Stimulated activated naive CD8-positive, alpha-beta T cell treated with anti-CD3 and anti-CD28 coated beads, Interleukin-15, Interleukin-2, amounts not matched to agents 100 ng/mL and 50 ng/mL, for 24 hours (primary cell): Measurements from ENCODE around the gene TBC1D9.

Experiments
- H3K27ac Mint-ChIP-seq: one replicate; pipeline ENCODE4 v1.8.0; 2021; ENCODE audit warnings: mild to moderate bottlenecking, mixed read lengths
- H3K27me3 Mint-ChIP-seq: one replicate; pipeline ENCODE4 v1.8.0; 2021; ENCODE audit warnings: mixed read lengths
- H3K36me3 Mint-ChIP-seq: one replicate; pipeline ENCODE4 v1.8.0; 2021; ENCODE audit warnings: low read depth, mixed read lengths
- H3K4me1 Mint-ChIP-seq: one replicate; pipeline ENCODE4 v1.8.0; 2021; ENCODE audit warnings: low read depth, mixed read lengths
- H3K4me3 Mint-ChIP-seq: one replicate; pipeline ENCODE4 v1.8.0; 2021; ENCODE audit warnings: mild to moderate bottlenecking, mixed read lengths
- H3K9me3 Mint-ChIP-seq: one replicate; pipeline ENCODE4 v1.8.0; 2021; ENCODE audit warnings: mixed read lengths

Gene TBC1D9

GRCh38 chr4:140617499-140618248 is 138.5 kb downstream of the TBC1D9 start:
- Mint-ChIP-seq H3K9me3 (no peaks in the 10 kb centered on the region), H3K4me1 (no peaks in the 10 kb centered on the region), H3K27ac (no peak overlapping the region), H3K36me3 (no peaks in the 10 kb centered on the region), H3K4me3 (no peak overlapping the region), H3K27me3 (no peaks in the 10 kb centered on the region)

DNA sequence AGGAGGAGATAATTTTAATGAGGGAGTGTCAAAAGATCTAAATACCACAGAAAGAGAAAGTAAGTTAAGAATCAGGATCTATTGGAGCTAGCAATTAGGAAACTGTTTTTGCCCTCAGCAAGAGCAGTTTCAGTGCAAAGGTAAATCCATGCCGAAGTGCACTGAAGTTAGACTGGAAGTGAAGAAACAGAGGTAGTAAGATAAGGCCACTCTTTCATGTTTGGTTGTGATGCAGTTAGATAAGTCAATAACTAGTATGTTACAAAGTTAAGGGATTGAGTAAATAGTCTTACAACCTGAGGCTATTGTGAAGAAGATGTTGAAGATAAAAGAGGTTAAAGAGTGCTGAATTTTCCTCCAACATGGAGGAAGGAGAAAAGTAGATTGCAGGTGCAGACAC is 140.7 kb downstream of the TBC1D9 start:
- H3K36me3 Mint-ChIP-seq = no peaks in the 10 kb centered on the region
- no peaks in the 10 kb centered on the region for H3K9me3 Mint-ChIP-seq

GRCh38 chr4:140612357-140612756 is 143.8 kb downstream of the TBC1D9 start:
- H3K27ac Mint-ChIP-seq = no peak overlapping the region
- no peaks in the 10 kb centered on the region for H3K36me3 Mint-ChIP-seq
- no peaks in the 10 kb centered on the region for H3K4me1 Mint-ChIP-seq
- no peaks in the 10 kb centered on the region for H3K9me3 Mint-ChIP-seq
- H3K4me3 Mint-ChIP-seq = no peak overlapping the region
- peaks cover 4% of the 10 kb centered on the region for H3K27me3 Mint-ChIP-seq

More for the DNA sequence above, 140.7 kb downstream of the TBC1D9 start:
- no peaks in the 10 kb centered on the region for H3K4me1 Mint-ChIP-seq
- H3K4me3 Mint-ChIP-seq = no peak overlapping the region
- no peak overlapping the region for H3K27ac Mint-ChIP-seq
- H3K27me3 Mint-ChIP-seq = no peaks in the 10 kb centered on the region

GRCh38 chr4:140611854-140612253 is 144.3 kb downstream of the TBC1D9 start:
- Mint-ChIP-seq H3K27me3 (peaks cover 4% of the 10 kb centered on the region), H3K36me3 (no peaks in the 10 kb centered on the region), H3K9me3 (no peaks in the 10 kb centered on the region), H3K27ac (no peak overlapping the region), H3K4me3 (no peak overlapping the region), H3K4me1 (no peaks in the 10 kb centered on the region)

GRCh38 chr4:140609548-140610425 is 146.4 kb downstream of the TBC1D9 start:
- no peaks in the 10 kb centered on the region for H3K36me3 Mint-ChIP-seq
- no peaks in the 10 kb centered on the region for H3K9me3 Mint-ChIP-seq
- no peaks in the 10 kb centered on the region for H3K4me1 Mint-ChIP-seq
- H3K27ac Mint-ChIP-seq = no peak overlapping the region
- peaks cover 8% of the 10 kb centered on the region for H3K27me3 Mint-ChIP-seq
- H3K4me3 Mint-ChIP-seq = no peak overlapping the region

GRCh38 chr4:140607852-140608251 is 148.3 kb downstream of the TBC1D9 start:
- Mint-ChIP-seq H3K27me3 (peaks cover 8% of the 10 kb centered on the region), H3K4me3 (no peak overlapping the region), H3K36me3 (no peaks in the 10 kb centered on the region), H3K9me3 (no peaks in the 10 kb centered on the region), H3K4me1 (no peaks in the 10 kb centered on the region), H3K27ac (no peak overlapping the region)

DNA sequence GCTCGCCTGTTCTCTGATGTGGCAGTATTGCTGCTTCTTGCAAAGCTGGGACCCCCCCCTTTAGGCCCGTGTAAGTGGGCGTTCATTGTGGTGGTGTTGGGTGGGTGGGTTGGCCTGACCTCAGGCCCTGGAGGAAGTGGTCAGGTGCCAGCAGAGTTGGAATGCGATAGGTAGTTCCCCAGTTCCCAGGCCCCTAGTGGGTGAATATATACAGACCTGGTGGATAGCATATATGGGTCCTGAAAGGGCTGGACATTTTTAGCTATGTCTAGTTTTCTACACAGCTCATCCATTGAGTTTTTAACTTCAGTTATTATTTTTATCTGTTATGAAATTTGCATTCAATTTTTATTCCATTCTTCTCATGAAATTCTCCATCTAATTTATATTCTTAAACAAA is 151.6 kb downstream of the TBC1D9 start:
- H3K4me3 Mint-ChIP-seq = no peak overlapping the region

DNA sequence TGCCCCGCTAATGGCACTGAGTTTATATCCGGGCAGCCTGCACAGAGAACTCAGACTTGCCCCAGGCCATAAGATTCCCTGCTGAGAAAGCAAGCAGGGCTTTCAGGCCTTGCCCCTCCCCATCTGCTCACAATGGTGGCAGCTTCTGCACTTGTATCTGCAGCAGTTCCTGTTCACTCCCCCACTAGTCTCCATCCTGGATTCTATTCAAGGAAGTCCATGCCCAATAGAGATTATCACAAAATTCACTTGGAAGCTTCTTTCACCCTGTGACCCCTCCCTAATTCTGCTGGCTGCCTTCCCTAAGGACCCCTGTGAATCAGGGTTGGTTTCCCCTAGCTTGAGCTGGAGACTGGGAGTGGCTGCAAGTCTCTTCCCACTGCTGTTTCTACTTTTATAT is 152.9 kb downstream of the TBC1D9 start:
- no peaks in the 10 kb centered on the region for H3K4me1 Mint-ChIP-seq
- no peak overlapping the region for H3K4me3 Mint-ChIP-seq
- no peaks in the 10 kb centered on the region for H3K9me3 Mint-ChIP-seq
- no peak overlapping the region for H3K27ac Mint-ChIP-seq
- peaks cover 4% of the 10 kb centered on the region for H3K27me3 Mint-ChIP-seq
- no peaks in the 10 kb centered on the region for H3K36me3 Mint-ChIP-seq

More for the DNA sequence above, 151.6 kb downstream of the TBC1D9 start:
- Mint-ChIP-seq H3K27me3 (peaks cover 8% of the 10 kb centered on the region), H3K27ac (no peak overlapping the region), H3K9me3 (no peaks in the 10 kb centered on the region), H3K4me1 (no peaks in the 10 kb centered on the region), H3K36me3 (no peaks in the 10 kb centered on the region)

- Mint-ChIP-seq H3K27me3 (peaks cover 4% of the 10 kb centered on the region), H3K9me3 (no peaks in the 10 kb centered on the region), H3K36me3 (no peaks in the 10 kb centered on the region), H3K27ac (no peak overlapping the region), H3K4me1 (no peaks in the 10 kb centered on the region), H3K4me3 (no peak overlapping the region)
Measured at GRCh38 chr4:140602714-140603113, 153.5 kb downstream of the TBC1D9 start.

- H3K27ac Mint-ChIP-seq = no peak overlapping the region
- H3K9me3 Mint-ChIP-seq = no peaks in the 10 kb centered on the region
- peaks cover 6% of the 10 kb centered on the region for H3K27me3 Mint-ChIP-seq
- no peaks in the 10 kb centered on the region for H3K4me1 Mint-ChIP-seq
- H3K4me3 Mint-ChIP-seq = no peak overlapping the region
- no peaks in the 10 kb centered on the region for H3K36me3 Mint-ChIP-seq
Measured at GRCh38 chr4:140600408-140600807, 155.8 kb downstream of the TBC1D9 start.

DNA sequence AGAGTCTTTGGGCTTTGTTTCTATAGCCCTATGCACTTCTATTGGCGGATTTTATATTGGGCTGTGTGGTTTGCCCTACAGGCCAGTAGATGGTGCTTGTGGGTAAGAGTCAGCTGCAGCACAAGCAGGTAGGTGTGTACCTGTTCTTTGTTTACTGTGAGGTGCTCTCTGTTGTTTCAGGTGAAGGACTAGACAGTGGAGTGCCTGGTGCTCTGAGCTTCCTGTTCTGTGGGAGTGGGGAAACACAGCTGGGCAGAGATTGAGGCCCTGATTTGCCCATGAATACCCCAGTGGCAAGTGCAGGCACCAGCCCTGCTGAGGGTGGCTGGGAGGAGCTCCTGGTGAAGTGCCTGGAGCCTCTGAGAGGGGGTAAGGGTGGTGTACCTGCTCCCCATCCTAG is 161.1 kb downstream of the TBC1D9 start:
- no peaks in the 10 kb centered on the region for H3K9me3 Mint-ChIP-seq
- no peaks in the 10 kb centered on the region for H3K4me1 Mint-ChIP-seq
- H3K4me3 Mint-ChIP-seq = no peak overlapping the region
- H3K27me3 Mint-ChIP-seq = peaks cover 39% of the 10 kb centered on the region
- H3K27ac Mint-ChIP-seq = no peak overlapping the region
- peaks cover 5% of the 10 kb centered on the region for H3K36me3 Mint-ChIP-seq

- Mint-ChIP-seq H3K4me1 (no peaks in the 10 kb centered on the region), H3K27me3 (peaks cover 22% of the 10 kb centered on the region), H3K4me3 (no peak overlapping the region), H3K27ac (no peak overlapping the region), H3K36me3 (no peaks in the 10 kb centered on the region), H3K9me3 (no peaks in the 10 kb centered on the region)
Measured at GRCh38 chr4:140584439-140584838, 171.7 kb downstream of the TBC1D9 start.

- H3K4me1 Mint-ChIP-seq = no peaks in the 10 kb centered on the region
- no peaks in the 10 kb centered on the region for H3K9me3 Mint-ChIP-seq
- H3K4me3 Mint-ChIP-seq = no peak overlapping the region
- H3K27me3 Mint-ChIP-seq = peaks cover 47% of the 10 kb centered on the region
- H3K27ac Mint-ChIP-seq = no peak overlapping the region
- no peaks in the 10 kb centered on the region for H3K36me3 Mint-ChIP-seq
Measured at GRCh38 chr4:140581078-140581477, 175.1 kb downstream of the TBC1D9 start.

- Mint-ChIP-seq H3K27ac (no peak overlapping the region), H3K36me3 (no peaks in the 10 kb centered on the region), H3K4me3 (no peak overlapping the region), H3K9me3 (no peaks in the 10 kb centered on the region), H3K4me1 (no peaks in the 10 kb centered on the region), H3K27me3 (peaks cover 59% of the 10 kb centered on the region)
Measured at GRCh38 chr4:140579278-140579677, 176.9 kb downstream of the TBC1D9 start.

DNA sequence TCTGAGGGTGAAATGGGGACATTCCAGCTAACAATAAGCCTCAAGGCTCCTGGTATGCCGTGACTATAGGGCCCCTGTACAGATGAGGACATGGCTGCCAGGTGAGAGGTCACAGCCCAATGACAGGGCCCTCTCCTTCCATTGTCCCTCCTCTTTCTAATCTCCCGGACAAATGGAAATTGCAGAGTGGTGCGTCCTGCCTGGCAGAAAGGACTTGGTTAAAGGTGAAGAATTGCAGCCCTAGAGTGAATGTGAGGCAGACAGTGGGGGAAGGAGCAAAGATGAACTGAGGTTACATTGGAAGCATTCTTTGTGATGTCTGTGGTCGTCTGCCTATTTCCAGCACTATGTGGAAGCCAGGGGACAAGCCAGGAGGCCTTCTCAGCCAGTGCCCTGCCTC is 180.7 kb downstream of the TBC1D9 start:
- no peak overlapping the region for H3K27ac Mint-ChIP-seq
- H3K36me3 Mint-ChIP-seq = no peaks in the 10 kb centered on the region
- no peak overlapping the region for H3K4me3 Mint-ChIP-seq
- H3K27me3 Mint-ChIP-seq = peaks cover 80% of the 10 kb centered on the region
- H3K4me1 Mint-ChIP-seq = no peaks in the 10 kb centered on the region
- peaks cover 11% of the 10 kb centered on the region for H3K9me3 Mint-ChIP-seq
